K562 (cell line): ENCODE measurements around the gene NCOA1. TPM values are rescaled to one million over a fixed set of nuclear protein-coding genes. Genes with fewer than 3 reads are reported as not detected.

Source experiments
- BACH1 ChIP-seq: fragments of 200-800 bp; sonication (Bioruptor generic); IDR thresholded peaks from 2 replicates; pipeline ENCODE4 v1.6.1; 2016; ENCODE audit warnings: missing genetic modification characterization, missing compliant biosample characterization
- CHD2 ChIP-seq: IDR thresholded peaks from 2 replicates; pipeline ENCODE4 v1.6.1; 2011; ENCODE audit warnings: low read depth, low read length
- HNRNPUL1 ChIP-seq: fragments of 200-400 bp; formaldehyde crosslinking; IDR thresholded peaks from 2 replicates; pipeline ENCODE4 v1.6.1; 2017; ENCODE audit warnings: low read length
- POLR2A ChIP-seq: fragments of 450-650 bp; conservative IDR thresholded peaks from 2 replicates; pipeline ENCODE4 v1.6.1; 2016
- POLR3A ChIP-seq: IDR thresholded peaks from 2 replicates; pipeline ENCODE4 v1.6.1; 2011; ENCODE audit warnings: borderline replicate concordance, mild to moderate bottlenecking, moderate library complexity; ENCODE audit not compliant: insufficient read length, insufficient read depth; ENCODE audit errors: extremely low read depth
- PYGO2 ChIP-seq: fragments of 450-650 bp; IDR thresholded peaks from 2 replicates; pipeline ENCODE4 v1.6.1; 2016; ENCODE audit warnings: mild to moderate bottlenecking, missing genetic modification characterization, moderate library complexity, missing compliant biosample characterization
- ZFX ChIP-seq: sonication (generic); formaldehyde crosslinking; IDR thresholded peaks from 2 replicates; pipeline ENCODE4 v1.8.0; 2022; ENCODE audit warnings: mild to moderate bottlenecking, missing genetic modification reagents, moderate library complexity
- ZKSCAN1 ChIP-seq: fragments of 150-350 bp; IDR thresholded peaks from 2 replicates; pipeline ENCODE4 v1.6.1; 2016; ENCODE audit warnings: low read depth, low read length
- ZNF175 ChIP-seq: fragments of 200-800 bp; sonication (Bioruptor generic); IDR thresholded peaks from 2 replicates; pipeline ENCODE4 v1.6.1; 2016; ENCODE audit warnings: low read depth, mild to moderate bottlenecking, missing genetic modification characterization, missing compliant biosample characterization
- polyA plus RNA-seq, 8 experiments: library from polyadenylated mRNA; depleted of rRNA in 4 of 8; stranded (reverse) in 5 of 8; unstranded in 3 of 8; fragments of >200 nt; fragmentation: Nextera tagmentation in 2 of 8; fragmentation: Illumina TruSeq in 1 of 8; extraction: Ambion mirVana in 2 of 8; extraction: Trizol in 1 of 8; gene quantifications; 2 replicates each; pipeline versions ENCODE4 v1.2.1 to v1.2.3, GENCODE V29; 2011 to 2014; ENCODE audit warnings: inconsistent platforms in 1 of 8, missing spikeins in 1 of 8
- total RNA-seq, 7 experiments: library from RNA; depleted of rRNA in 6 of 7; stranded (reverse); fragments of >200 nt in 6 of 7; fragmentation: Illumina TruSeq in 2 of 7; extraction: Trizol in 2 of 7; gene quantifications; 2 replicates each; pipeline versions ENCODE4 v1.2.1 to v1.2.3, GENCODE V29; 2011 to 2021; ENCODE audit warnings: low replicate concordance in 1 of 7
- TF ChIP-seq, protein P1 (sequence below): fragments of 250-450 bp; sonication (Bioruptor Pico); IDR thresholded peaks from 2 replicates; pipeline ENCODE4 v1.9.0; 2021; ENCODE audit warnings: mild to moderate bottlenecking, inconsistent platforms
- TF ChIP-seq, protein P2 (sequence below): fragments of 200-800 bp; sonication (Bioruptor generic); IDR thresholded peaks from 2 replicates; pipeline ENCODE4 v1.6.1; 2017; ENCODE audit warnings: missing genetic modification characterization, missing compliant biosample characterization
- TF ChIP-seq, protein P3 (sequence below), 2 experiments: fragments of 450-650 bp in 1 of 2; sonication (generic) in 1 of 2; formaldehyde crosslinking; conservative IDR thresholded peaks; 2 replicates each; pipeline versions ENCODE4 v1.4.0 to v1.8.1; 2020 to 2022; ENCODE audit warnings: mild to moderate bottlenecking in 1 of 2, missing genetic modification reagents in 1 of 2
- TF ChIP-seq, protein P4 (sequence below): fragments of 200-800 bp; sonication (Bioruptor generic); IDR thresholded peaks from 2 replicates; pipeline ENCODE4 v1.6.1; 2017; ENCODE audit warnings: missing genetic modification characterization, missing compliant biosample characterization

The NCOA1 gene
- total and polyA plus RNA-seq, 9 of the 15 experiments (the other 6 are each of a cell fraction or from before 2014, with no cell fraction given) = 4.9 to 25.7 (median 17.0) TPM

DNA sequence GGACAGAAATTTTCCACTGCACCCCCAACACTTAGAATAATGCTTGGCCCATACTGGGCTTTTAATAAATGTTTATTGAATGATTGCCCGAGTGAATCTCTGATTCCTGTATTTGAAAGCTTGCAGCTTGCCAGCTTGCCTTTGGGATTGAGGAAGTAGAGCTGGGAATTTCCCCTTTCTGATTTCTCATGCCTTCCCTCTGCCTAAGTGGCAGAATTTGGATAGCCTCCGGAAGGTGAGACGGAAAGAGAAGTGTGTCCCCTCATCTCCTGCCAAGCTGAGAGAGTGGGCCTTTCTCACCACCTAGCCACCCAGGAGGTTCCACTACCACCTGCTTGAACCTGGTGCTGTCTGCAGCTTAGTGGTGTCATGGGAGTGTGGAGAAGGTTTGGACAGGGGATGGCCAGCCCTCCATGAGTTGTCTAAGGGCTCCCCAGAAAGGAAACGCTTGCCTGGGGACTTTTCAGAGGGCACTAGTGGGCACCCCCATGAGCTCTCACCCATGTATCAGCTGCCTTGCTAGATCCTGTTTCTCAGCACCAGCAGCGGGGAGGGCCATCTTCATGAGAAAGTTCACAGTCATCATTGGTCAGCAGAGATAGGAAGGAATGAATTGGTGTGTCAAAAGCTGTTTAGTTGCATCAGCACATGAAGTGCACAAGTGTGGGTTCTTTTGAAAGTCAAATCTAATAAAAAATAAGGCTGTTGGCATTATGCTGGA lies 8.6 kb upstream of the NCOA1 start (continued):
- TF ChIP-seq, protein P1, sequence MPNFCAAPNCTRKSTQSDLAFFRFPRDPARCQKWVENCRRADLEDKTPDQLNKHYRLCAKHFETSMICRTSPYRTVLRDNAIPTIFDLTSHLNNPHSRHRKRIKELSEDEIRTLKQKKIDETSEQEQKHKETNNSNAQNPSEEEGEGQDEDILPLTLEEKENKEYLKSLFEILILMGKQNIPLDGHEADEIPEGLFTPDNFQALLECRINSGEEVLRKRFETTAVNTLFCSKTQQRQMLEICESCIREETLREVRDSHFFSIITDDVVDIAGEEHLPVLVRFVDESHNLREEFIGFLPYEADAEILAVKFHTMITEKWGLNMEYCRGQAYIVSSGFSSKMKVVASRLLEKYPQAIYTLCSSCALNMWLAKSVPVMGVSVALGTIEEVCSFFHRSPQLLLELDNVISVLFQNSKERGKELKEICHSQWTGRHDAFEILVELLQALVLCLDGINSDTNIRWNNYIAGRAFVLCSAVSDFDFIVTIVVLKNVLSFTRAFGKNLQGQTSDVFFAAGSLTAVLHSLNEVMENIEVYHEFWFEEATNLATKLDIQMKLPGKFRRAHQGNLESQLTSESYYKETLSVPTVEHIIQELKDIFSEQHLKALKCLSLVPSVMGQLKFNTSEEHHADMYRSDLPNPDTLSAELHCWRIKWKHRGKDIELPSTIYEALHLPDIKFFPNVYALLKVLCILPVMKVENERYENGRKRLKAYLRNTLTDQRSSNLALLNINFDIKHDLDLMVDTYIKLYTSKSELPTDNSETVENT = no peak
- TF ChIP-seq POLR3A (no peak), ZKSCAN1 (no peak), BACH1 (peak; percentile 75), PYGO2 (no peak), POLR2A (no peak; the same call in 1 of the 2 replicates), HNRNPUL1 (no peak), CHD2 (no peak), ZFX (no peak), ZNF175 (CRISPR knock-in tag) (peak; percentile 44; the same call in 1 of the 2 replicates)
- TF ChIP-seq, protein P2, sequence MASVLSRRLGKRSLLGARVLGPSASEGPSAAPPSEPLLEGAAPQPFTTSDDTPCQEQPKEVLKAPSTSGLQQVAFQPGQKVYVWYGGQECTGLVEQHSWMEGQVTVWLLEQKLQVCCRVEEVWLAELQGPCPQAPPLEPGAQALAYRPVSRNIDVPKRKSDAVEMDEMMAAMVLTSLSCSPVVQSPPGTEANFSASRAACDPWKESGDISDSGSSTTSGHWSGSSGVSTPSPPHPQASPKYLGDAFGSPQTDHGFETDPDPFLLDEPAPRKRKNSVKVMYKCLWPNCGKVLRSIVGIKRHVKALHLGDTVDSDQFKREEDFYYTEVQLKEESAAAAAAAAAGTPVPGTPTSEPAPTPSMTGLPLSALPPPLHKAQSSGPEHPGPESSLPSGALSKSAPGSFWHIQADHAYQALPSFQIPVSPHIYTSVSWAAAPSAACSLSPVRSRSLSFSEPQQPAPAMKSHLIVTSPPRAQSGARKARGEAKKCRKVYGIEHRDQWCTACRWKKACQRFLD (CRISPR knock-in tag) = peak; percentile 58; the same call in 1 of the 2 replicates
- TF ChIP-seq, protein P3, sequence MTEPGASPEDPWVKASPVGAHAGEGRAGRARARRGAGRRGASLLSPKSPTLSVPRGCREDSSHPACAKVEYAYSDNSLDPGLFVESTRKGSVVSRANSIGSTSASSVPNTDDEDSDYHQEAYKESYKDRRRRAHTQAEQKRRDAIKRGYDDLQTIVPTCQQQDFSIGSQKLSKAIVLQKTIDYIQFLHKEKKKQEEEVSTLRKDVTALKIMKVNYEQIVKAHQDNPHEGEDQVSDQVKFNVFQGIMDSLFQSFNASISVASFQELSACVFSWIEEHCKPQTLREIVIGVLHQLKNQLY (CRISPR knock-in tag; conservative IDR thresholded peaks at IDR 0.05) = no peak
- TF ChIP-seq, protein P4, sequence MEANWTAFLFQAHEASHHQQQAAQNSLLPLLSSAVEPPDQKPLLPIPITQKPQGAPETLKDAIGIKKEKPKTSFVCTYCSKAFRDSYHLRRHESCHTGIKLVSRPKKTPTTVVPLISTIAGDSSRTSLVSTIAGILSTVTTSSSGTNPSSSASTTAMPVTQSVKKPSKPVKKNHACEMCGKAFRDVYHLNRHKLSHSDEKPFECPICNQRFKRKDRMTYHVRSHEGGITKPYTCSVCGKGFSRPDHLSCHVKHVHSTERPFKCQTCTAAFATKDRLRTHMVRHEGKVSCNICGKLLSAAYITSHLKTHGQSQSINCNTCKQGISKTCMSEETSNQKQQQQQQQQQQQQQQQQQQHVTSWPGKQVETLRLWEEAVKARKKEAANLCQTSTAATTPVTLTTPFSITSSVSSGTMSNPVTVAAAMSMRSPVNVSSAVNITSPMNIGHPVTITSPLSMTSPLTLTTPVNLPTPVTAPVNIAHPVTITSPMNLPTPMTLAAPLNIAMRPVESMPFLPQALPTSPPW = peak; percentile 56; the same call in 1 of the 2 replicates
